Brain pericyte (primary cell): ENCODE results near the gene CAPN10.

ENCODE experiments used
- DNase-seq: peaks from one replicate; pipeline ENCODE4 v3.0.0-alpha.2; 2012; ENCODE audit warnings: low read depth, low spot score

Gene CAPN10

DNA sequence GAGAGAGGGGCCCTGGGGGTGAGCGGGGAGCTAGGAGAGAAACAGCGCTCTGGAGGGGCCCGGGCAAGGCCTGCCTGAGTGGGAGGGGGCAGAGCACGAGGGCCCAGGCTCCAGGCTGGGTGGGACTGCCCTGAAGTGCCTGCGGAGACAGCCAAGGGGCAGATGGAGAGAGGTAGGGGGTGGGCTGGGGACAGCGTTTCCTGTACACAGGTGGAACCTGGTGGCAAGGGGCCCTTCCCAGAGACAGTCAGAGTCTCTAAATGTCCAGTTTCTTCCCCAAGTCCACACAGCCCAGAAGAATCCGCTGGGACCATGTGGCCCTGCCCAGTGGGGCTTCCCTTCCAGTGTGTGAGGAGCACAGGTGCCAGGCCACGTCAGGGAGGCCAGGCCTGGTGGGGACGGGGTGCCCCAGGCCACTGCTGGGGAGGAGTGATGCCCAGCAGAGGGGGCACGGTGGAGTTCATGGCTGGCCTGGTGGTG is 37.0 kb downstream of the CAPN10 start:
- DNase-seq = no peak

GRCh38 chr2:240624011-240624949 is 37.7 kb downstream of the CAPN10 start:
- no peak for DNase-seq

DNA sequence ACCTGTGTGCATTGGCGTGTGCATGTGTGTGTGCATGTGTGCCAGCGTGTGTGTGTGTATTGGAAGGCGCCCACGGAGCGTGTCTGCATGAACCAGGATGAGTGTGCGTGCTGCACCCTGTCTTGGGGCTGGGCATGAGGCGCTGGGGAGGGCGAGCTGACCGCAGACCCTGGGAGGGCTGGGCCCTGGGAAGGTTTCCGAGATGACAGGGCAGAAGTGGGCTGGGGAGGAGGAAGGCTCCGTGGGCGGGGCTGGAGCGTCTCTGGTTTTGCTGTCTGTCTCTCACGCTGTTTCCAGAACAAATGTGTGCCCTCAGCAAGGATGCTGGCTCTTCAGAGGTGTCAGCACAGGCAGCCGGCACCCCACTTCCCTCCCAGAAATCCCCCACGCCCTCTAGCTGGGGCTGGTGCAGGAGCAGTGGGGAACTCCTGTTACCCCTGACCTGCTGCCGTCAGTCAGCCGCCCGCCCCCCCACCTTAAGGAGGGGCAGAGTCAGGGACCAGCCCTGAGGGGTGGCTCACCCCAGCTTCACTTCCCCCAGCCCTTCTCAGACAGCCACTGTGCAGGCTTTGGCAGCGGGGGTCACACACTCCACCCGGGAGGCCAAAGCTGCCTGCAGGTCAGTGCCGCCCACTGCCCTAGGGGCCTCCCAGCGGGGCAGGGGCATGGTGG is 38.6 kb downstream of the CAPN10 start, which contains the start of gene GPR35:
GPR35 (plus strand) TSS at position 531 of the 672 bp plus-strand sequence. CDS start 4,473 bp downstream, outside the sequence.
- DNase-seq = no peak

GRCh38 chr2:240626531-240627300 is 40.2 kb downstream of the CAPN10 start:
- no peak for DNase-seq

DNA sequence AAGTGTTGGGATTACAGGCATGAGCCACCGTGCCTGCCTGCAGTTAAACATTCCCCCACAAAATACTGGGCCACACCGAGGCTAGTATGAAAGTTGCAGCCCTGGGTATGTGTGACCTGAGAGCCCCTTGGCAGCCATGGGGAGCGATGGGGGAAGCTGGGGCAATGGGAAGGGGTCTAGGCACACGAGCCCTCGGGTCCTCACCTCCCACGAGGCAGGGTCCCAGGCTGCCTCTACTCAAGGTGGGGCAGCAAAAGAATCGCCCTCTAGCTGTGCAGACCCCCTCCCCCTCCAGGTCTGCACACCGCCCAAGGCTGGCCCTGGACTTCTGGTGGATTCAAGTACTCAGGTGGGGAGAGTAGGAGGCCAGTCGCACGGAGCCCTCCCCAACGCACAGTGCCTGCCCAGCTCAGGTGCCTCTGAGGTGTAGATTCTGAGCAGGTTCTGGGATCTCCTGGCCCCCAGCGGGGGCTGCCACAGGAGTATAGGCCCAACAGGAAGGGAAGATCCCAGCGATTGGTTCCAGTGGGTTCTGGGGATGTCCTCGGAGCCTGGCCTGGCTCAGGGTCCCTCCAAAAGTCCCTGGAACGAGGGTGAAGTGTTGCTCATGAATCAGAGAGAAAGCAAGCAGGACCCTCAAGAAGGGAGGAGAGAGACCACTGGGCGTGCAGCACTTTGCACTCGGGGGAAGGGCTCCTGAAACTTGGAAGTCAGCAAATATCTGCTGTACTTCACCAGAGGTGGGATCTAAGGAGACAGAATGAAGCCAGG is 41.4 kb downstream of the CAPN10 start:
- DNase-seq = no peak

DNA sequence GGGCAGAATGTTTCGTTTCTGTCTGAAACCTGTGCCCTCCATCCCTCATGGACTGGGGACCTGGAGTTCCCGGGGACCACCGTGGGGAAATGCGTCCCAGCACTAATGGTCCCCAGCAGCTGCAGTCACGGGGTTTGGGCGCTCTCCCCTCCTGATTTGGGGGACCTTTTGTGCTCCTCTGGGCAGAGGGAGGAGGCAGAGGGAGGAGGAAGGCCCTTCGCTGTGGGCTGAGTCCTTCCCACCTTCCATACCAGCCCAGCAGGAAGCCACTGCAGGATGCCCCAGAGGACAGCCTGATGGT is 41.9 kb downstream of the CAPN10 start:
- no peak for DNase-seq

GRCh38 chr2:240628808-240629618 is 42.5 kb downstream of the CAPN10 start:
- DNase-seq = no peak

GRCh38 chr2:240629619-240629967 is 43.1 kb downstream of the CAPN10 start:
- no peak for DNase-seq

GRCh38 chr2:240629968-240630770 is 43.6 kb downstream of the CAPN10 start:
- DNase-seq = no peak

- DNase-seq = no peak
Measured at GRCh38 chr2:240630771-240631547, 44.4 kb downstream of the CAPN10 start.

GRCh38 chr2:240631548-240632305 is 45.2 kb downstream of the CAPN10 start:
- no peak for DNase-seq

GRCh38 chr2:240632306-240632721 is 45.8 kb downstream of the CAPN10 start:
- DNase-seq = no peak

GRCh38 chr2:240635121-240635997 is 48.8 kb downstream of the CAPN10 start:
- no peak for DNase-seq

DNA sequence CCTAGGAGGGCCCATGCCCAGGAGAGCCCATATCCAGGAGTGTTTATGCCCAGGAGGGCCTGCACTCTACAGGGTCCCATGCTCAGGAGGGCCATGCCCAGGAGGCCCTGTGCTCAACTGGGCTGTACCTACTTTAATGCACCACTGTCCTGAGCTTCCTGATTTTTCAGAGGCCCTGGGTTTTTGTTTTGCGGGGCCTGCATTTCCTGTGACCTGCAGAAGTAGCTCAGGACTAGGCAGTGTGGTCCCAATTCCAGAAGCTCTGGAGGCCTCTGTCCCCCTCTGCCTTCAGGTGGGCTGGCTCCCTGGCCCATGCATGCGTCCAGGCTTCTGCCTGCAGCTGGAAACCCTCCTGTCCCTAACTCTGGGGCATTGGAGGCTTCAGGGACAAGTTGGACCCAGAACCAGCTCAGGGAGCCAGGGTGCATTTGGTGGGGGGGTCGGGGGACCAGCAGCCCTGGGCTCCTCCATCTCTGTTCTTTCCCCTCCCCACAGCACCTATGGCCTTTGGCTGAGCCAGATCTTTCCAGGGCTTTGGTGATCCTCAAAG is 49.5 kb downstream of the CAPN10 start:
- no peak for DNase-seq

DNA sequence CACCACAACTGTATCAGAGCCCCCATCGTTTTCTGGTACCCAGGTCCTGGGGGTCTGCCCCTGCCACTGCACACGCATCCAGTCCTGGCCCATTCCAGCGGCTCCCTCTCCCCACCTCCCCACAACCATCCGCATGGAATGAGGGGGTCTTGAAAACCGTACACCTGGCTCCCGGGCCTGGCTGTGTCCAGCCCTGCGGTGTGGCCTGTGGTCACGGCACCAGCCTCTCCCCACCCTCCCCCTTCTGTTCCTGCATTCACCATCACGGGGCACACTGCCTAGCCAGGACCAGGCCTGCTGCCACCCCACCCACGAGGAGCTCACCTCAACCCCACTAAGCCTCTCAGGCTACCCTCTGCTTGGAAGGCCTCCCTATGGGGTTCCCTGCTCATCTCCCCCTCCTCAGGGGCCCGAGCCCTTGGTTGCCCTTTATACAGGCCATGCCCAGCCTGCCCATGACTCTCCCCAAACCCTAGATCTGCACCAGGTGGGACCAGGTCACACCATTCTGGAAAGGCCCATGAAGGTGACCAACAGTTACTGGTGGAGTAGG is 50.1 kb downstream of the CAPN10 start:
- no peak for DNase-seq

DNA sequence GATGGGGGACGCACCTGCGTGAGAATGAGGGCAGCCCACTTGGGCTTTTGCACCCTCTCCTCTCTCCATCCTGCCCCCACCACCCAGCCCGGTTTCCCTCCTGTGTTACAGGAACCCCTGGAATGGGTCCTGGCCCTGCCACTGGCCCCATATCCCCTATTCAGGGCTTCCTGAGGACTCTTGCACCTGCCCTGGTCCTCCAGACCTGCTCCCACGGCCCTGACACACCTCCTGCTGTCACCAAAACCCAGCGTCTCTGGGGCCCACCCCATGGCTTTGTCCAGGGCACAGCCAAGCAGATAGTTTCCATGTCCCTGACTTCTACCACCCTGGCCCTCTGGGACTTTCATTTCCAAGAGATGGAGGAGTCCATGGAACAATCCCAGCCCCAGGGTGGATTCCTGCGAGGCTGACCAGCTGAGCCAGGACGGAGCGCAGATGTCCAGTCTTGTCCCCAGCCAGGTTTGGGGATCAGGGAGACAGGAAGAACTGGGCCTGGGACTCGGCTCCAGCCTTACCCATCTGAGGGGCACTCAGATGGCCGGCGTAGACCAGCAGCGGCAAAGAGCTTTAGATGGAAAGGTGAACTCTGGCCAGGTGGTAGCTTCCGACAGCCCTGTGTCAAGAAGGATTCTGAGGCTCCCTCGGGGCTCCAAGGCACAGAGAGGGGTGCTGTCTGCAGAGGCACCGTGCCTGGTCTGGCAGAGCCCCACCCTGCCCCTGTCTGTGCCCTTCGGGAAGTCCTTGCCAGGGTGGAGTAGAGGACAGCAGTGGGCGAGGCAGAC is 50.8 kb downstream of the CAPN10 start:
- no peak for DNase-seq
